T-helper 22 cell (primary cell): Measurements from ENCODE around the gene OSBPL5.

Source experiments
- DNase-seq: peaks from one replicate; pipeline ENCODE4 v3.0.0-alpha.2; 2020; ENCODE audit warnings: low read depth

The OSBPL5 gene

GRCh38 chr11:3099178-3099577 lies 65.9 kb downstream of the OSBPL5 start:
- DNase-seq: no peak

- DNase-seq: no peak
Observed at GRCh38 chr11:3096909-3097530, 68.1 kb downstream of the OSBPL5 start.

GRCh38 chr11:3095712-3096361 lies 69.3 kb downstream of the OSBPL5 start:
- no peak for DNase-seq

DNA sequence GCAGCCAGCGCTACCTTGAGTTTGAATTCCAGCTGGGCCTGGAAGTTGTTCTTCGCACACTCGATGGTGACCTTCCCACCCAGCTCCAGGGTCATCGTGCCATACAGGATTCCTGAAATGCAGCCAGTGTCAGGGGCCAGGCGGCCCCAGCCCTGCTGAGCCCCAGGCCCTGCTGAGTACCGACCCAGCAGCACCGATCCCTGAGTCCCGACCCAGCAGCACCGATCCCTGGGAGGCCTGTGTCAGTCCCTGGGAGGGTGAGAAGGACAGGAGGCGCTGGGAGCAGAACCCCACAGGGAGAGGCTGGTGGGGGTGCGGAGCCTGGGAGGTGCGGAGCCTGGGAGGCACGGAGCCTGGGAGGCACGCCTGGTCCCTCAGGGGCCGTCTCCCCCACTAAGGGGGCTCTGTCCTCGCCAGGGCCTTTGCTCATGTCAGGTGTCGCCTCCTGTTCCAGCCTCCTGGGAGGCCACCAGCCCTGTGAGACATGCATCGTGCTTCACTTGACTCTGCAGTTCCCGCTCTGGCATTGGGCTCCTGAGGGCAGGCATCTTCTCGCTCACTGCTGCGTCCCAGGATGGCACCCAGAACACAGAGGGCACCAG lies 70.8 kb downstream of the OSBPL5 start:
- no peak for DNase-seq

GRCh38 chr11:3093281-3094191 lies 71.6 kb downstream of the OSBPL5 start:
- DNase-seq: no peak

- no peak for DNase-seq
Observed at GRCh38 chr11:3092603-3093141, 72.4 kb downstream of the OSBPL5 start.

GRCh38 chr11:3091846-3092602 lies 73.1 kb downstream of the OSBPL5 start:
- DNase-seq: peak; percentile 44

- no peak for DNase-seq
Observed at GRCh38 chr11:3091081-3091845, 73.8 kb downstream of the OSBPL5 start.

GRCh38 chr11:3090096-3090901 lies 74.8 kb downstream of the OSBPL5 start:
- DNase-seq: no peak

DNA sequence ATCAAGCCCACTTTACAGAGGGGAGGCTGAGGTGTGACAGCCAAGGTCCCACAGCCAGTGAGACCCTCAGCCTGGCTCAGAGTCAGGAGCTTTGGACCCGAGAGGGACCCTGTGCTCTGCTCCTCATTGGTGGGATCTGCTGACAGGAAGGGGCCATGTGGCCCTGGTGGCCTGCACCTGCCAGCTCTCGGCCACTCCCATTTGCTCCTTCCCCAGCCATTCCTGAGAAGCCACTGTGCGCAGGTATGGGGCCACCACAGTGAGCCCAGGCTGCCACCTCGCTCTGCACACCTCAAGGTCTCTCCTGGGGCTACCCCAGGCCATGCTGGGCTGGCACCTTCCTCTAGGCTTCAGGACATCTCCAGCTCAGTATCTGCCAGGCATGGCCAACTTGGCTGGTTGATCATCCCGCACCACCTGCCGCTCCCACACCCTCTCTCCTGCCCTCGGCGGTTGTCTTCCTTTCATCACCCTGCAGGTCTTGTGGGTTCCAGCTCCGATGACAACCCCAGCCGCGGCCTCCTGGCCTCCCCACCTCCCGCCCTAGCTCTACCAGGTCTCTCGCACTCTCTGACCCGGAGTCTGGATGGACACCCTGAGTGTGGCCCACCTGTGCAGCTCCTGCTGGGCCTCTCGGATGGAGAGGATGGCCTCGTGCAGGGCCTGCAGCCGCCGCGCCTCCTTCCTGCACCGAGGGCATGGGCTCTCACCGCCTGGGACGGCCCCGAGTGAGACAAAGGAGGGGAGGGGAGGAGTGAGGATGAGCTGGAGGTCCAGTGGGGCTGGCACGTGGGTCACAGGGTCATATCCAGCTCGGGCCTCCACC lies 75.7 kb downstream of the OSBPL5 start:
- DNase-seq: no peak

DNA sequence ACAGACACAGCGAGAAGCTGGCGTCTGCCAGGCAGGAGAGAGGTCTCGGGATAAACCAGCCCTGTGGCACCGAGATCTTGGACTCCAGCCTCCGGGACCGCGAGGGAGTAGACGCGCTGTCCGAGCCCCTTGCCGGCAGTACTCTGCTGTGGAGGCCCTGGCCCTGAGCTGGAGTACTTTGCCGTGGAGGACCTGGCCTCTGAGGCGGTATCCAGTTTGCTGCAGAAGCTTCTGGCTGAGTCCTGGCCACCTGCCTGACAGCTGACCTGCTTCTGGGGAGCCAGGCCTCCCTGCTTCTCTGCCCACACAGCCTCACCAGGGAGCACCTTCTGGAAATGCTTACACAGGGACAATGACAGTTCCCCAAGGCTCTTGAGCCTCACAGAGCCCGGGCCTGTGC lies 76.3 kb downstream of the OSBPL5 start:
- DNase-seq: no peak

GRCh38 chr11:3087821-3088800 lies 77.0 kb downstream of the OSBPL5 start:
- no peak for DNase-seq

GRCh38 chr11:3087373-3087772 lies 77.7 kb downstream of the OSBPL5 start:
- DNase-seq: no peak

DNA sequence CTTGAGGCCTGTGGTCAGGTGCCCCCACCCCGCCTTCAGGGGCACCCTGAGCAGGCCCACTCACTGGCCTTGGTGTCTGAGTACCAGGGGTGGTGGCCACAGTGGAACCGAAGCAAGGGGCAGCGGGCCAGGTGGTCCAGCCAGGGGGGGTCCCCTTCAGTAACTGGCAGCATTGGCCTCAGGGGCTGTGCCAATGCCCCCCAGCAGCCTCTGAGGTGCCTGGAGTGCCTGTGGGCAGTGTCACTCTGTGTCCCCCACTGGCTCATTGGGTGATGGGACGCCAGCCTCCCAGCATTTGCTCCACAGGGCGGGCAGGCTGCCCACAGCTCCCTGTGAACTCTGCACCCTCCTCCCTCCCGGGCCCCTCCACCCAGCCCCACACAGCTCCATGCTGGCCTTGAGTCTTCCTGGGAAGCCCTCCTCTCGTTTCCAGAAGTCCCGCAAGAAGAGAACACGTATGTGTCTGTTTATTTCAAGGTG lies 78.4 kb downstream of the OSBPL5 start:
- DNase-seq: no peak

GRCh38 chr11:3086114-3086513 lies 79.0 kb downstream of the OSBPL5 start:
- DNase-seq: no peak

GRCh38 chr11:3085052-3085451 lies 80.1 kb downstream of the OSBPL5 start:
- DNase-seq: no peak

DNA sequence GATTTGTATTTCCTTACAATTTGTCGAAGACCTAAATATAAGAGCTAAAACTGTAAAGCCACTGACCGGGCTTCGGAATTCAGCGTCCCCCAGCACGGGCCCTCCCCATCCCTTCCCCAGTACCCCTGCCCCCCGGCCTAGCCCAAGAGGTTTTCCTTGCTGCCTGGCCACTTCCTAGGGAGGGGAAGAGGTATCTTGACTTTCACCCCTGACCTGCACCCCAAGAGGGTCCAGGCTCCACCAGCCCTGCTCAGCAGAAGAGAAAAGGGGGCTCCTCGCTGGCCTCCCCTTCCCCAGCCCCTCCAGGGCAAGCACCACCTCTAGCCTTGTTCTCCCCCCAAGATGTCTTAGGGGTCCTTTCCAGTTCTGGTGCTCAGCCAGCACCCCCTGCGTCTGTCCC lies 81.8 kb downstream of the OSBPL5 start:
- no peak for DNase-seq

DNA sequence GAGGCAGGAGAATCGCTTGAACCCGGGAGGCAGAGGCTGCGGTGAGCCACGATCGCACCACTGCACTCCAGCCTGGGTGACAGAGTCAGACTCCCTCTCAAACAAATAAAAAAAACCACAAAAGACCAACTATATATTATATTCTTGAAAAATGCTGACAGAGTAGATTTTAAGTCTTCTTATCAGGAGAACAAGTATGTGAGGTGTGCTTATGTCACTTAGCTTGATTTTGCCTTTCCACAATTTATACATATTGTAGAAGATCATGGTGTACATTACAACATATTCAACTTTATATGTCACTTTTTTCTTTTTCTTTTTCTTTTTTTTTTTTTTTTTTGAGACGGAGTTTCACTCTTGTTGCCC lies 83.7 kb downstream of the OSBPL5 start:
- DNase-seq: no peak
